Measurements from ENCODE around the gene XRN2. TPM values are rescaled to one million over a fixed set of nuclear protein-coding genes. Genes with fewer than 3 reads are reported as not detected.

Gene XRN2
- total RNA-seq, 1 experiment from 2014 or later, result 118 TPM

DNA sequence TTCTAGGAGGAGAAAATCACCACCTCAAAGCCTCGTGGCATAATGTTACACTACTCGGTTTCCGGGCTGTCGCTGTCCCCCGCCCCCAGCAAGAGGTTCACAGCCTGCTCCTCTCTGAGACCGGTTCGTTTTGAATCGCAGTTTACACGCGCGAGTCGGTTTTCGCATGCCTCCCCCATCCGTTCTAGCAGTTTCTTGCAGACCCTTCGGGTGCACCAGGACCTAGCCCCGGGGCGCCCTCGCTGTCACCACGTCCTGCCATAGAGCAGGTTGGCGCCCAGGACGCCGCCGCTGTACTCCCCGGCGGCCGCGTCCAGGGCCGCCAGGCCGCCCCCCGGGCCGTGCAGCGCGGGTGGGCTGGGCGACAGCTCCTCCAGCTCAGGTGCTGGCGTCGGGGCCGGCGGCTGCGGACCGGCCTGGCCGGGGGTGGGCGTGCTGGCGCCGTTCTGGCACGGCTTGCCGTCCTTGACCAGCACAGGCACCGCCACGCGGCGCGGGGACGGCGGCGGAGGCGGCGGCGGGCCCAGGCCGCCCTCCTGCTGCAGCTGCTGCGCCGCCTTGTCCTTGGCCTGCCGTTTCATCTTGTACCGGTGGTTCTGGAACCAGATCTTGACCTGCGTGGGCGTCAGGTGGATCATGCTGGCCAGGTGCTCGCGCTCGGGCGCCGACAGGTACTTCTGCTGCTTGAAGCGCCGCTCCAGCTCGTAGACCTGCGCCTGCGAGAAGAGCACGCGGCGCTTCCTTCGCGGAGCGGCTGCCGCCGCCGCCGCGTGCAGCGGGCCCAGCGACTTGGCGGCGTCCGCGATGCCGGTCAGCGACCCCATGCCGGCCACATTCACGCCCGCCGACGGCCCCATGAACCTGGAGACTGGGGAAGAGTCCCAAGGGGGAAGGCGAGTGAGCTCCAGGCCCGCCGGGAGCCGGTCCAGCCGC, 92.8 kb downstream of the XRN2 start:
- ChIA-PET POLR2A (no interaction called here), CTCF (interaction anchor here (2.2 kb wide), 1 partner anchor 109 kb away, joined by 10 read pairs; no protein-coding TSS in a partner anchor)
- Mint-ChIP-seq H3K4me3 (peak overlapping the region; percentile 60), H3K36me3 (no peaks in the 10 kb centered on the region), H3K4me1 (peaks cover 31% of the 10 kb centered on the region), H3K9me3 (no peaks in the 10 kb centered on the region), H3K27ac (no peak overlapping the region), H3K27me3 (ENCODE audit: low read depth) (peaks cover 93% of the 10 kb centered on the region)
- DNase-seq (ENCODE audit: low spot score) (peak; percentile 37), ATAC-seq (peak; percentile 17)
- TF ChIP-seq NFYB (CRISPR knock-in tag; conservative IDR thresholded peaks at IDR 0.05; ENCODE audit: low read depth) (no peak; the same call in 1 of the 2 replicates), NFE2L1 (CRISPR knock-in tag; IDR thresholded peaks at IDR 0.05) (peak; percentile 86), SP1 (CRISPR knock-in tag; conservative IDR thresholded peaks at IDR 0.05) (0 out of 2 replicates have a peak, but pooled peaks have one; percentile 5), ZNF263 (CRISPR knock-in tag; IDR thresholded peaks at IDR 0.05; ENCODE audit: low read depth) (peak; percentile 74), FOXJ3 (CRISPR knock-in tag; IDR thresholded peaks at IDR 0.05; ENCODE audit: borderline replicate concordance) (no peak), EMX1 (CRISPR knock-in tag; IDR thresholded peaks at IDR 0.05) (no peak), FOXP1 (CRISPR knock-in tag; IDR thresholded peaks at IDR 0.05; ENCODE audit: borderline replicate concordance) (peak; percentile 81), ELF4 (CRISPR knock-in tag; IDR thresholded peaks at IDR 0.05; ENCODE audit: low read depth) (peak; percentile 88; the same call in 1 of the 2 replicates), TEAD1 (CRISPR knock-in tag; IDR thresholded peaks at IDR 0.05) (peak; percentile 73; the same call in 1 of the 2 replicates), SMAD4 (CRISPR knock-in tag; IDR thresholded peaks at IDR 0.05) (peak; percentile 90), ZNF671 (CRISPR knock-in tag; IDR thresholded peaks at IDR 0.05) (no peak), USF2 (CRISPR knock-in tag; IDR thresholded peaks at IDR 0.05) (0 out of 2 replicates have a peak, but pooled peaks have one; percentile 9), CREB1 (CRISPR knock-in tag; IDR thresholded peaks at IDR 0.05) (peak; percentile 85), SMAD3 (CRISPR knock-in tag; IDR thresholded peaks at IDR 0.05; ENCODE audit: borderline replicate concordance) (peak; percentile 91; the same call in 1 of the 2 replicates), ATF2 (CRISPR knock-in tag; IDR thresholded peaks at IDR 0.05; ENCODE audit: borderline replicate concordance, low read depth) (peak; percentile 42; the same call in 1 of the 2 replicates), JAZF1 (CRISPR knock-in tag; IDR thresholded peaks at IDR 0.05) (no peak), PRDM15 (CRISPR knock-in tag; IDR thresholded peaks at IDR 0.05) (peak; percentile 28; the same call in 1 of the 2 replicates), NR2C2 (CRISPR knock-in tag; IDR thresholded peaks at IDR 0.05) (peak; percentile 78; the same call in 1 of the 2 replicates), RELA (CRISPR knock-in tag; IDR thresholded peaks at IDR 0.05; ENCODE audit: borderline replicate concordance) (peak; percentile 95), TEAD4 (CRISPR knock-in tag; IDR thresholded peaks at IDR 0.05) (peak; percentile 69; the same call in 1 of the 2 replicates)
- TF ChIP-seq, protein P1, sequence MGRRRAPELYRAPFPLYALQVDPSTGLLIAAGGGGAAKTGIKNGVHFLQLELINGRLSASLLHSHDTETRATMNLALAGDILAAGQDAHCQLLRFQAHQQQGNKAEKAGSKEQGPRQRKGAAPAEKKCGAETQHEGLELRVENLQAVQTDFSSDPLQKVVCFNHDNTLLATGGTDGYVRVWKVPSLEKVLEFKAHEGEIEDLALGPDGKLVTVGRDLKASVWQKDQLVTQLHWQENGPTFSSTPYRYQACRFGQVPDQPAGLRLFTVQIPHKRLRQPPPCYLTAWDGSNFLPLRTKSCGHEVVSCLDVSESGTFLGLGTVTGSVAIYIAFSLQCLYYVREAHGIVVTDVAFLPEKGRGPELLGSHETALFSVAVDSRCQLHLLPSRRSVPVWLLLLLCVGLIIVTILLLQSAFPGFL (CRISPR knock-in tag; IDR thresholded peaks at IDR 0.05; ENCODE audit: borderline replicate concordance), result peak; percentile 74; the same call in 1 of the 2 replicates
- TF ChIP-seq, protein P2, sequence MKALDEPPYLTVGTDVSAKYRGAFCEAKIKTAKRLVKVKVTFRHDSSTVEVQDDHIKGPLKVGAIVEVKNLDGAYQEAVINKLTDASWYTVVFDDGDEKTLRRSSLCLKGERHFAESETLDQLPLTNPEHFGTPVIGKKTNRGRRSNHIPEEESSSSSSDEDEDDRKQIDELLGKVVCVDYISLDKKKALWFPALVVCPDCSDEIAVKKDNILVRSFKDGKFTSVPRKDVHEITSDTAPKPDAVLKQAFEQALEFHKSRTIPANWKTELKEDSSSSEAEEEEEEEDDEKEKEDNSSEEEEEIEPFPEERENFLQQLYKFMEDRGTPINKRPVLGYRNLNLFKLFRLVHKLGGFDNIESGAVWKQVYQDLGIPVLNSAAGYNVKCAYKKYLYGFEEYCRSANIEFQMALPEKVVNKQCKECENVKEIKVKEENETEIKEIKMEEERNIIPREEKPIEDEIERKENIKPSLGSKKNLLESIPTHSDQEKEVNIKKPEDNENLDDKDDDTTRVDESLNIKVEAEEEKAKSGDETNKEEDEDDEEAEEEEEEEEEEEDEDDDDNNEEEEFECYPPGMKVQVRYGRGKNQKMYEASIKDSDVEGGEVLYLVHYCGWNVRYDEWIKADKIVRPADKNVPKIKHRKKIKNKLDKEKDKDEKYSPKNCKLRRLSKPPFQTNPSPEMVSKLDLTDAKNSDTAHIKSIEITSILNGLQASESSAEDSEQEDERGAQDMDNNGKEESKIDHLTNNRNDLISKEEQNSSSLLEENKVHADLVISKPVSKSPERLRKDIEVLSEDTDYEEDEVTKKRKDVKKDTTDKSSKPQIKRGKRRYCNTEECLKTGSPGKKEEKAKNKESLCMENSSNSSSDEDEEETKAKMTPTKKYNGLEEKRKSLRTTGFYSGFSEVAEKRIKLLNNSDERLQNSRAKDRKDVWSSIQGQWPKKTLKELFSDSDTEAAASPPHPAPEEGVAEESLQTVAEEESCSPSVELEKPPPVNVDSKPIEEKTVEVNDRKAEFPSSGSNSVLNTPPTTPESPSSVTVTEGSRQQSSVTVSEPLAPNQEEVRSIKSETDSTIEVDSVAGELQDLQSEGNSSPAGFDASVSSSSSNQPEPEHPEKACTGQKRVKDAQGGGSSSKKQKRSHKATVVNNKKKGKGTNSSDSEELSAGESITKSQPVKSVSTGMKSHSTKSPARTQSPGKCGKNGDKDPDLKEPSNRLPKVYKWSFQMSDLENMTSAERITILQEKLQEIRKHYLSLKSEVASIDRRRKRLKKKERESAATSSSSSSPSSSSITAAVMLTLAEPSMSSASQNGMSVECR (CRISPR knock-in tag; IDR thresholded peaks at IDR 0.05; ENCODE audit: borderline replicate concordance), result peak; percentile 89
- TF ChIP-seq, protein P3, sequence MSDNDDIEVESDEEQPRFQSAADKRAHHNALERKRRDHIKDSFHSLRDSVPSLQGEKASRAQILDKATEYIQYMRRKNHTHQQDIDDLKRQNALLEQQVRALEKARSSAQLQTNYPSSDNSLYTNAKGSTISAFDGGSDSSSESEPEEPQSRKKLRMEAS (CRISPR knock-in tag; IDR thresholded peaks at IDR 0.05), result peak; percentile 93
